ENCODE data around the gene OR2T10.
"Not testable (repeated sequence)": the region's sequence is repeated elsewhere in the genome, so short reads cannot be mapped to it uniquely, and the experiment has no call there.

The OR2T10 gene

GRCh38 chr1:248562672-248563071, 34.8 kb downstream of the OR2T10 start, which contains the start of gene OR2T29:
TSS of gene OR2T29 (minus strand) at chr1:248562772. CDS start at chr1:248559491, 3,281 bp downstream.
- not testable (repeated sequence) for H3K4me1 ChIP-seq (ENCODE audit: control insufficient read depth in 1 of 2, insufficient read depth in 2 of 2, low read length in 2 of 2); H3K27ac ChIP-seq (ENCODE audit: low read length); H3K4me3 ChIP-seq (ENCODE audit: low read depth in 1 of 2, low read length in 2 of 2); H3K27me3 ChIP-seq (ENCODE audit: low read depth, low read length); H3K9me3 ChIP-seq (ENCODE audit: control insufficient read depth in 1 of 2, low read length in 2 of 2); H3K36me3 ChIP-seq (ENCODE audit: control insufficient read depth in 1 of 2, insufficient read depth in 2 of 2, low read length in 2 of 2)

- not testable (repeated sequence) for H3K9me3 ChIP-seq (ENCODE audit: control insufficient read depth in 1 of 2, low read length in 2 of 2); H3K4me1 ChIP-seq (ENCODE audit: control insufficient read depth in 1 of 2, insufficient read depth in 2 of 2, low read length in 2 of 2); H3K27ac ChIP-seq (ENCODE audit: low read length); H3K27me3 ChIP-seq (ENCODE audit: low read depth, low read length); H3K36me3 ChIP-seq (ENCODE audit: control insufficient read depth in 1 of 2, insufficient read depth in 2 of 2, low read length in 2 of 2); H3K4me3 ChIP-seq (ENCODE audit: low read depth in 1 of 2, low read length in 2 of 2)
These were observed 46.5 kb downstream of the OR2T10 start for GRCh38 chr1:248551027-248551426.

DNA sequence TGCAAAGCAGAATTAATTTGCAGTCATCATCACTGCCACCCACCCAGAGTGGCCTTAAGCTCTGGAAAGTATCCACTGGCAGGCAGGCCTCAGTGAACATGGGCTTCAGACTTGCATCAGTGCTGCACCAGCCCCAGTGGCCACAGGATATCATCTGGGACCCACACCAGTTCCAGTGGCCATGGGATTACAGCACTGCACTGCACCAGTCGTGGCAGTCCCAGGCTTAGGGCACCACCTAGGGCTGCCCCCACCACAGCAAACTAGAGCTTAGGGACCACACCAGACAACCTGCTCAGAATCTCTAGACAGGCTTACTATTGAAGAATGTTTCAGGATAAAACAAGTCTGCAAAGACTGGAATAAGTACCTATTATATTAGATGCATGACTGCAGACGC, 50.1 kb downstream of the OR2T10 start:
- not testable (repeated sequence) for H3K27me3 ChIP-seq (ENCODE audit: low read depth, low read length); H3K27ac ChIP-seq (ENCODE audit: low read length); H3K36me3 ChIP-seq (ENCODE audit: control insufficient read depth in 1 of 2, insufficient read depth in 2 of 2, low read length in 2 of 2); H3K9me3 ChIP-seq (ENCODE audit: control insufficient read depth in 1 of 2, low read length in 2 of 2); H3K4me3 ChIP-seq (ENCODE audit: low read depth in 1 of 2, low read length in 2 of 2); H3K4me1 ChIP-seq (ENCODE audit: control insufficient read depth in 1 of 2, insufficient read depth in 2 of 2, low read length in 2 of 2)

Data from muscle layer of duodenum (tissue), 2 donors.